Measurements from ENCODE around the gene TRPC4AP.
"Not testable (repeated sequence)": the region's sequence is repeated elsewhere in the genome, so short reads cannot be mapped to it uniquely, and the experiment has no call there.

TRPC4AP gene

DNA sequence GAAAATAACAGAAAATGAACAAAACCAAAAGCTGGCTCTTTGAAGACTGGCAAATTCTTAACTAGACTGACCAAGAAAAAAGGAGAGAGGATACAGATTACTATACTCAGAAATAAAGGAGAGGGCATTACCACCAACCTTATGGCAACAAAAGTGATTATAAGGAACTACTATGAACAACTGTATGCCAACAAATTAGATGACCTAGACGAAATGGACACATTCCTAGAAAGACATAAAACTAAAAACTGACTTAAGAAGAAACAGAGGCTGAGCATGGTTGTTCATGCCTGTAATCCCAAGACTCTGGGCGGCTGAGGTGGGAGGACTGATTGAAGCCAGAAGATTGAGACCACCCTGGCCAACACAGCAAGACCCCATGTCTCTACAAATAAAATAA is 33.5 kb downstream of the TRPC4AP start:
- CTCF ChIA-PET: no interaction called here
- H3K4me3 ChIP-seq (ENCODE audit: low read depth, low read length): no peak overlapping the region
- POLR2A ChIA-PET: no interaction called here
- TF ChIP-seq, protein P1, sequence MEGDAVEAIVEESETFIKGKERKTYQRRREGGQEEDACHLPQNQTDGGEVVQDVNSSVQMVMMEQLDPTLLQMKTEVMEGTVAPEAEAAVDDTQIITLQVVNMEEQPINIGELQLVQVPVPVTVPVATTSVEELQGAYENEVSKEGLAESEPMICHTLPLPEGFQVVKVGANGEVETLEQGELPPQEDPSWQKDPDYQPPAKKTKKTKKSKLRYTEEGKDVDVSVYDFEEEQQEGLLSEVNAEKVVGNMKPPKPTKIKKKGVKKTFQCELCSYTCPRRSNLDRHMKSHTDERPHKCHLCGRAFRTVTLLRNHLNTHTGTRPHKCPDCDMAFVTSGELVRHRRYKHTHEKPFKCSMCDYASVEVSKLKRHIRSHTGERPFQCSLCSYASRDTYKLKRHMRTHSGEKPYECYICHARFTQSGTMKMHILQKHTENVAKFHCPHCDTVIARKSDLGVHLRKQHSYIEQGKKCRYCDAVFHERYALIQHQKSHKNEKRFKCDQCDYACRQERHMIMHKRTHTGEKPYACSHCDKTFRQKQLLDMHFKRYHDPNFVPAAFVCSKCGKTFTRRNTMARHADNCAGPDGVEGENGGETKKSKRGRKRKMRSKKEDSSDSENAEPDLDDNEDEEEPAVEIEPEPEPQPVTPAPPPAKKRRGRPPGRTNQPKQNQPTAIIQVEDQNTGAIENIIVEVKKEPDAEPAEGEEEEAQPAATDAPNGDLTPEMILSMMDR (IDR thresholded peaks at IDR 0.05; ENCODE audit: insufficient read depth, low read length, missing control alignments): no peak
- no peak for DNase-seq (ENCODE audit: low read depth, low spot score)

DNA sequence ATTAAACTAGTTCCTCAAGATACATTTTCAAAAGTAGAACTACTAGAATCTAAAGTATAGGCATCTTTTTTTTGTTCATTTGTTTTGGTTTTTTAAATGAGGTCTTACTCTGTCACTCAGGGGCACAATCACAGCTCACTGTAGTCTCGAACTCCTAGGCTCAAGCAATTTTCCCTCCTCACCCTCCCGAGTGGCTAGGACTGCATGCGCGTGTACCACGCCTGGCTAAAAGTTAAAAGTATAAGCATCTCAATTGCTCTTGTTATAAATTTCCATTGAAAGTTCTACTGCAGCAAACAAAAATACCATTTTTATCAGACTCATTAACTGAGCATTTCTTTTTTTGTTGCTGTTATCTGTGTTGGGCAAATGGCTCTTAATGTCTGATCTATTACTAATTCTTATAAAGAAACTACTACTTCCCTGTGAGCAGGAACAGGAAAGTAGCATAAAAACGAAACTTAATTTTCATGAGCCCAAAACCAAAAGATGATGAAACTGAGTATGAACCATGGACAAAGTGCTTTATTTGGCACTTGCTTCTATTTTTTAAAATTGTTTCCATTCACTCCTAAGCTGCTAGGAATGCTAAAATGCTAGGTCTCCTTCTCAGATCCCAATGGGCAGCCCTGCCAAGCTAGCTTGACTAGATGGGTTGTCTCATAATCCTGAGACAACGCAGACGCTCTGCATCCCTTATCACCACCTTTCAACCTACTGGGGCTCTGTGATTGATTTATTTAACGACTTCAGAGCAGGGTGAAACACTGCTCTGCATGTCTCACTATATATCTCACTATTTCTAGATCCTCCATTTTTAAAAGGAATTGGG is 36.9 kb downstream of the TRPC4AP start:
- no peak overlapping the region for H3K4me3 ChIP-seq (ENCODE audit: low read depth, low read length)
- TF ChIP-seq, protein P1 (IDR thresholded peaks at IDR 0.05; ENCODE audit: insufficient read depth, low read length, missing control alignments): no peak
- CTCF ChIA-PET: no interaction called here
- DNase-seq (ENCODE audit: low read depth, low spot score): no peak
- POLR2A ChIA-PET: no interaction called here

DNA sequence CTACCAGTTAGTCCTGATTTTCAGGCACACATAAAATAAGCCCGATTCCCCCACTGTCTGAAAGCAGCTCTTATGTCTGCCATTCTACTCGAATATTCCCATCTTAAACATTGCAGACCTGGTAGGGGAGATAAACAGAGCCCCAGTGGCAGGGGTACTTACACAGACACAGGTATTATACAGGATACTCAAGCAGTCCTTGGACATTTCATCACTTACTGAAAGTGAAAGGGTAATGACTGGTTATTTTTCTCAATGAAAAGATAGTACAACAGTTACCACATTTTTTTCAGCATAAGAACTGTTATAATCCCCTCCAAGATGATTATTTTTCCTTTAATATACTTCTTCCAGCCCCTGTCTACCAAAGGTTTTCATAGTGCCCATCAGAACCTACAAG is 37.8 kb downstream of the TRPC4AP start:
- ChIA-PET POLR2A (no interaction called here), CTCF (interaction anchor here (1.3 to 1.6 kb wide), 3 partner anchors 9 to 41 kb away, joined by 3 to 4 read pairs (median 4); no protein-coding TSS in a partner anchor)
- TF ChIP-seq, protein P1 (IDR thresholded peaks at IDR 0.05; ENCODE audit: insufficient read depth, low read length, missing control alignments): no peak
- no peak overlapping the region for H3K4me3 ChIP-seq (ENCODE audit: low read depth, low read length)
- no peak for DNase-seq (ENCODE audit: low read depth, low spot score)

DNA sequence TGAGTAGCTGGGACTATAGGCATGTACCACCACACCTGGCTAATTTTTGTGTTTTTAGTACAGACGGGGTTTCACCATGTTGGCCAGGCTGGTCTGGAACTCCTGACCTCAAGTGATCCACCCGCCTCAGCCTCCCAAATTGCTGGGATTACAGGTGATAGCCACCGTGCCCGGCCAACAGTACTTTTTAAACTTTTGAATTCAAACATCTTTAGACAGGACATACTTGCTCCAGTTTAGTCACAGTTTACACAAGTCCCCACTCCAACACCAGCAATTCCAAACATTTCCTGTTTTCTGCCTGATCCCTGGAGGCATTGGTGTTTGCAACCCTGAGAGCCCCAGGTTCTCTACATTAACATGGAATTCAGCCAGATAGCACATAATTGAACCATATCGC is 40.0 kb downstream of the TRPC4AP start:
- DNase-seq (ENCODE audit: low read depth, low spot score): peak; percentile 37
- not testable (repeated sequence) for H3K4me3 ChIP-seq (ENCODE audit: low read depth, low read length)
- POLR2A ChIA-PET: interaction anchor here (0.7 kb wide), 1 partner anchor 19 kb away, joined by 3 read pairs; no protein-coding TSS in a partner anchor
- CTCF ChIA-PET: interaction anchor here (0.8 kb wide), 1 partner anchor 44 kb away, joined by 4 read pairs; no protein-coding TSS in a partner anchor

DNA sequence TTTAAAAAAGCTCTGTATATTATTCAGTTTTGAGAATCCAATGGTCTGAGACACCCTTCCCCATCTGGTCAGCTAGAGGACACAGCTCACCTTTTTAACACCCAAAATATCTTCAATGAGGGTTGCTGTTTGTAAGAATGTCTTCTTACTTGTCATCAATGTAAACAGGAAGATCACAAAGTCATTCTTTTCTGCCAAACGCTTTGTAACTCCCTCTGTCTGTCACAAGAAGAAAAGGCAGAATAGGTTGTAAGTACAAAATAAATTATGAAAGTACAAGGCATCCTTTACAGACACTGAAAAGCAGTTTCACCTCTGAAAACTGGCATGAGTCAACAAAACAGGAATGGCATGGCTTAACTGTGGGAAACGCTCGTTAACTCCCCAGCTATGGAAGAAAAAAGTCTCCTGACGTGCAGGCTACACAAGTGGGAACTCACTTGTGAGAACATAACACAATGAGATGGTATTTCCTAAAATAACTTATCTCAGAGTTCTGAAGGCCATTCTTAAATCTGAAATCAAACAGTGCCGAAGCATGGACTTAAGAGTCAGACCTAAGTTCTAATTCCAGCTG is 42.7 kb downstream of the TRPC4AP start:
- H3K4me3 ChIP-seq (ENCODE audit: low read depth, low read length): no peak overlapping the region
- POLR2A ChIA-PET: no interaction called here
- peak; percentile 21 for DNase-seq (ENCODE audit: low read depth, low spot score)
- CTCF ChIA-PET: interaction anchor here (0.6 to 1.3 kb wide), 4 partner anchors 12 to 405 kb away, joined by 3 read pairs; no protein-coding TSS in a partner anchor
- TF ChIP-seq, protein P1 (IDR thresholded peaks at IDR 0.05; ENCODE audit: insufficient read depth, low read length, missing control alignments): no peak

DNA sequence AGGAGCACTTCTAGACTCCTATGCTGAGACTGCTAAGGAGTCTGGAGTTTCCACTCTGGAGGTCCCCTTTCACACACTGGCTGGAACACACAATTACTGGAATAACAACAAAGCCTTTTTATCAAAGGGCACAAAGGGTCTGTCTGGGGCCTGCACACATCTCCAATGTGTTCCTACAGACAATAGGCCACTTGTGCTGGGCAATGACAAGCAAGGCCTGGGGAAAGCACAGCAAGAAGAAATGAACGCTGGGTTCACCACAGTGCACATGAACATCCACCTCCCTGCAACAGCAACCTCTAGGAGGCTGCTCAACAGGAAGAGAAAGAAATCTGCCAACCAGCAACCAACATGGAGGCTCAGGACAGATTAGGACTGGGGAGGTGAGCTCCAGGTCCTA is 43.9 kb downstream of the TRPC4AP start:
- POLR2A ChIA-PET: no interaction called here
- DNase-seq (ENCODE audit: low read depth, low spot score): no peak
- CTCF ChIA-PET: interaction anchor here (0.7 kb wide), 1 partner anchor 14 kb away, joined by 3 read pairs; no protein-coding TSS in a partner anchor
- TF ChIP-seq, protein P1 (IDR thresholded peaks at IDR 0.05; ENCODE audit: insufficient read depth, low read length, missing control alignments): no peak
- H3K4me3 ChIP-seq (ENCODE audit: low read depth, low read length): no peak overlapping the region
